ENCODE measurements around the gene OR6B3. TPM values are rescaled to one million over a fixed set of nuclear protein-coding genes. Genes with fewer than 3 reads are reported as not detected.

OR6B3 gene
- total RNA-seq, 1 experiment from 2014 or later = not detected

GRCh38 chr2:240018071-240018750 is 35.1 kb downstream of the OR6B3 start:
- H3K9me3 ChIP-seq = no peaks in the 10 kb centered on the region
- peaks cover 34% of the 10 kb centered on the region for H3K36me3 ChIP-seq
- DNase-seq = no peak
- no peak overlapping the region for H3K4me3 ChIP-seq
- H3K27me3 ChIP-seq = no peaks in the 10 kb centered on the region

DNA sequence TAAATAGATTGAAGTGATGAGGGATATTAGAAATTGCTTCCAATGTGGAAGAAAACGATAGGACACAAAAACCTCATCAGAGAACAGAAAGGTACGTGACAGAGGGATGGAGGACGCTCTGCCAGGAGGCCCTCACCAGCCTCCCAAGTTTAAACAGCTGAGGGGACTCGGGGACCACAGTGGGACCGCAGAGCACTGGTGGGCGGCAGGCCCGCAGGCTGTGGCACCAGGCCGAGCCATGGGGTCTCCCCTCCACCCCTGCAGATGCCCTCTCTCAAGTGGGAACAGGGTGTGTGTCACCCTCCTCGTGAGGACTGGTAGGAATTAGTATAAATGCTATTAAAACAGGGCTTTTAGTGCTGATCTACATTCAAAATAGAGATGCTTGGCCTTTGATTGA is 39.0 kb downstream of the OR6B3 start:
- H3K9me3 ChIP-seq = no peaks in the 10 kb centered on the region
- peaks cover 45% of the 10 kb centered on the region for H3K36me3 ChIP-seq
- H3K4me3 ChIP-seq = no peak overlapping the region
- H3K27me3 ChIP-seq = no peaks in the 10 kb centered on the region
- DNase-seq = no peak

GRCh38 chr2:240013343-240013742 is 40.0 kb downstream of the OR6B3 start:
- DNase-seq = no peak
- peaks cover 49% of the 10 kb centered on the region for H3K36me3 ChIP-seq

GRCh38 chr2:240002983-240003382 is 50.3 kb downstream of the OR6B3 start:
- no peak for DNase-seq
- H3K36me3 ChIP-seq = peaks cover 46% of the 10 kb centered on the region

More at GRCh38 chr2:240013343-240013742, 40.0 kb downstream of the OR6B3 start:
- H3K4me3 ChIP-seq = no peak overlapping the region
- H3K27me3 ChIP-seq = no peaks in the 10 kb centered on the region
- H3K9me3 ChIP-seq = no peaks in the 10 kb centered on the region

DNA sequence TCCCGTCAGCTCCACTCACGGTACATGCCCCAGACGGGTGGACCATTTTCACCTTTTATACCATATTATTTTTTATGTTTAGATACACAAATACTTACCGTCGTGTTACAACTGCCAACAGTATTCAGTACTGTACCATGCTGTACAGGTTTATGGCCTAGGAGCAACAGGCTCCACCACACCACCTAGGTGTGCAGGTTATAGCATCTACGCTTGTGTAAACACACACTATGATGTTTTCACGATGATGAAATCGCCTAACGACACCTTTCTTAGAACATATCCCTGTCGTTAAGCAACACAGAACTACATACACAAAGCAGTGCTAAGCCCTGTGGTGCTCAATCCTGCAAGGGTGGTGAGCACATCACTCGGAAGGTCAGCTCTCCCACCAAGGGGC is 52.6 kb downstream of the OR6B3 start:
- no peaks in the 10 kb centered on the region for H3K9me3 ChIP-seq
- H3K4me3 ChIP-seq = no peak overlapping the region
- no peak for DNase-seq
- H3K27me3 ChIP-seq = no peaks in the 10 kb centered on the region
- peaks cover 29% of the 10 kb centered on the region for H3K36me3 ChIP-seq

More at GRCh38 chr2:240002983-240003382, 50.3 kb downstream of the OR6B3 start:
- Histone ChIP-seq H3K27me3 (no peaks in the 10 kb centered on the region), H3K9me3 (no peaks in the 10 kb centered on the region), H3K4me3 (no peak overlapping the region)

DNA sequence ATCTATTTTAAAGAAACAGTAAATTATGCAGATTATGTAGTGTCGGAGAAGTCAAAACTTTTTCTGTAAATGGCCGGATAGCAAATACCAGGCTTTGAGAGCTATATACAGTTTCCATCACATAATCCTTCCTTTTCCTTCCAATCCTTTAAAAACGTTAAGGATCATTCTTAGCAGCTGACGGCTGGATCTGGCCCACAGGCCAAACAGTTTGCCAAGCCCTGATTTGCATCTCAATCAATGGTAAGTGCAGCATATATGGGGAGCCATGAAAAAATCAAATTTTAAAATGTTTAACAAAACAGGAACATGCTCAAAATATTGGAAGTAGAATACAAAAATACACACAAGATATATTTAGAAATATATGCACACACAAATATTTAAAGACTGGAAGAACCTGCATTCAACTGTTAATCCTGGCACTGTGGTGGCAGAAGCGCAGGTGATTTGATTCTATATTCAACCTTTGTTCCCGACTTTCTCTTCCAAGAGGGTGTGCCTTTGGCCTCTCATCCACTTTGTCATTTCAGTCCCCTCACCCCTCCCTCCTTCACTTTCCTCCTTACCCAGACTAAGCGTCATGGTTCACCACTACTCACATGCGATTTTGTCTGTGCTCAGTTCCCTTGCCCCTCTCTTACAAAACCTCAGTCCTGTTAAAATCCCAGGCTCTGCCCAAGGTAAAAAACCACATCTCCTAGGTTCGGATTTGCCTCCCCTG is 55.5 kb downstream of the OR6B3 start:
- H3K36me3 ChIP-seq = peaks cover 20% of the 10 kb centered on the region
- H3K27me3 ChIP-seq = no peaks in the 10 kb centered on the region
- no peak for DNase-seq
- H3K9me3 ChIP-seq = no peaks in the 10 kb centered on the region
- H3K4me3 ChIP-seq = no peak overlapping the region

Other genes starting within 250 kb of the OR6B3 start
- gene NDUFA10, start 28.2 kb downstream of the OR6B3 start, total RNA-seq (2014; rRNA removed; shearing (Covaris generic); ENCODE audit: low replicate concordance) = 165 and 201 TPM in 2 replicates
- not detected in 2 replicates for gene OR6B2, start 23.1 kb downstream of the OR6B3 start, total RNA-seq (2014; rRNA removed; shearing (Covaris generic); ENCODE audit: low replicate concordance)
- 141 and 491 TPM in 2 replicates for gene COPS9, start 82.8 kb upstream of the OR6B3 start, total RNA-seq (2014; rRNA removed; shearing (Covaris generic); ENCODE audit: low replicate concordance)
- not detected in 2 replicates for gene OTOS, start 87.1 kb upstream of the OR6B3 start, total RNA-seq (2014; rRNA removed; shearing (Covaris generic); ENCODE audit: low replicate concordance)

Data from MG63 (cell line).